Spinal cord (tissue), 10 donors: Measurements from ENCODE around the gene CCDC102A. TPM values are rescaled to one million over a fixed set of nuclear protein-coding genes. Genes with fewer than 3 reads are reported as not detected.
A peak's percentile ranks its signal among the peaks of the same experiment; 100 is the strongest.

Experiments used
- DNase-seq, 6 donors: peaks; one replicate each; pipeline versions ENCODE4 v3.0.0 to v3.0.0-alpha.2; 2013 to 2015; ENCODE audit warnings: low spot score in 6 of 6, low read depth in 4 of 6
- H3K27ac ChIP-seq: one replicate; pipeline ENCODE4 v1.5.1; 2013; ENCODE audit warnings: low read depth, low read length, control low read depth
- H3K27me3 ChIP-seq: one replicate; pipeline ENCODE4 v1.6.1; 2013; ENCODE audit warnings: low read length; ENCODE audit not compliant: control insufficient read depth, insufficient read depth
- H3K36me3 ChIP-seq: one replicate; pipeline ENCODE4 v1.6.1; 2013; ENCODE audit warnings: low read length; ENCODE audit not compliant: control insufficient read depth, insufficient read depth
- H3K4me1 ChIP-seq: one replicate; pipeline ENCODE4 v1.6.1; 2013; ENCODE audit warnings: low read length; ENCODE audit not compliant: control insufficient read depth, insufficient read depth
- H3K4me3 ChIP-seq: one replicate; pipeline ENCODE4 v1.5.1; 2013; ENCODE audit warnings: low read depth, low read length, control low read depth
- H3K9me3 ChIP-seq: one replicate; pipeline ENCODE4 v1.6.1; 2013; ENCODE audit warnings: low read length; ENCODE audit not compliant: control insufficient read depth, insufficient read depth
- WGBS: methylation state at CpG from one replicate; pipeline ENCODE4 v1.1.5; 2013; ENCODE audit warnings: missing lambda C conversion rate; ENCODE audit not compliant: insufficient coverage; 5-methylcytosine and 5-hydroxymethylcytosine counted together
- polyA plus RNA-seq, 2 donors: library from polyadenylated mRNA; unstranded; fragments of 120-200 nt; gene quantifications; one replicate each; pipeline ENCODE4 v1.2.1, GENCODE V29; 2013; ENCODE audit not compliant: insufficient read length in 2 of 2
- total RNA-seq, 2 donors: library from RNA; depleted of rRNA in 1 of 2; stranded (reverse); fragments of 120-200 nt in 1 of 2; fragments of >200 nt in 1 of 2; gene quantifications; one replicate each; pipeline versions ENCODE4 v1.2.3 to v1.2.4, GENCODE V29; 2013 to 2014
- donor health status: healthy.

The CCDC102A gene
- total and polyA plus RNA-seq, 4 donors: 4.4 to 17.7 (median 6.9) TPM

GRCh38 chr16:57526498-57526897, 9.9 kb downstream of the CCDC102A start:
- Histone ChIP-seq H3K27me3 (peaks cover 9% of the 10 kb centered on the region), H3K27ac (no peak overlapping the region), H3K4me3 (no peak overlapping the region), H3K9me3 (no peaks in the 10 kb centered on the region), H3K4me1 (peaks cover 16% of the 10 kb centered on the region), H3K36me3 (peaks cover 5% of the 10 kb centered on the region)
- 91% methylated on average over 4 of the region's 6 CpGs for WGBS
- no peak for DNase-seq

GRCh38 chr16:57525761-57526160, 10.6 kb downstream of the CCDC102A start:
- DNase-seq: no peak
- WGBS: 88% methylated on average over 18 of the region's 18 CpGs
- H3K4me1 ChIP-seq: peaks cover 12% of the 10 kb centered on the region

GRCh38 chr16:57522960-57523359, 13.4 kb downstream of the CCDC102A start:
- H3K9me3 ChIP-seq: no peaks in the 10 kb centered on the region
- 93% methylated on average over 5 of the region's 8 CpGs for WGBS
- no peaks in the 10 kb centered on the region for H3K4me1 ChIP-seq
- no peaks in the 10 kb centered on the region for H3K27me3 ChIP-seq
- DNase-seq: no peak
- peaks cover 17% of the 10 kb centered on the region for H3K36me3 ChIP-seq
- H3K27ac ChIP-seq: no peak overlapping the region
- H3K4me3 ChIP-seq: no peak overlapping the region

More at GRCh38 chr16:57525761-57526160, 10.6 kb downstream of the CCDC102A start:
- no peak overlapping the region for H3K4me3 ChIP-seq
- H3K27ac ChIP-seq: no peak overlapping the region
- H3K36me3 ChIP-seq: peaks cover 5% of the 10 kb centered on the region
- peaks cover 9% of the 10 kb centered on the region for H3K27me3 ChIP-seq
- H3K9me3 ChIP-seq: no peaks in the 10 kb centered on the region

- Histone ChIP-seq H3K4me1 (peaks cover 4% of the 10 kb centered on the region), H3K36me3 (peaks cover 27% of the 10 kb centered on the region), H3K4me3 (no peak overlapping the region), H3K27me3 (no peaks in the 10 kb centered on the region), H3K9me3 (no peaks in the 10 kb centered on the region), H3K27ac (no peak overlapping the region)
- 46% methylated on average over 10 of the region's 10 CpGs for WGBS
- peak in 5 of 6 donors; percentile 49 to 90 (median 62) for DNase-seq
Observed at GRCh38 chr16:57519796-57520360, 16.5 kb downstream of the CCDC102A start.

- Histone ChIP-seq H3K4me3 (no peak overlapping the region), H3K36me3 (peaks cover 31% of the 10 kb centered on the region), H3K27me3 (no peaks in the 10 kb centered on the region), H3K9me3 (no peaks in the 10 kb centered on the region), H3K4me1 (peaks cover 4% of the 10 kb centered on the region), H3K27ac (no peak overlapping the region)
- WGBS: 92% methylated on average over 6 of the region's 6 CpGs
- no peak for DNase-seq
Observed at GRCh38 chr16:57518922-57519321, 17.4 kb downstream of the CCDC102A start.

- Histone ChIP-seq H3K27ac (no peak overlapping the region), H3K36me3 (peaks cover 31% of the 10 kb centered on the region), H3K27me3 (no peaks in the 10 kb centered on the region), H3K9me3 (no peaks in the 10 kb centered on the region), H3K4me3 (no peak overlapping the region), H3K4me1 (peaks cover 6% of the 10 kb centered on the region)
- no peak for DNase-seq
- WGBS: 96% methylated on average over 13 of the region's 13 CpGs
Observed at GRCh38 chr16:57518520-57518919, 17.9 kb downstream of the CCDC102A start.

- no peak overlapping the region for H3K4me3 ChIP-seq
- 93% methylated on average over 29 of the region's 31 CpGs for WGBS
- H3K27ac ChIP-seq: no peak overlapping the region
- no peak for DNase-seq
- peaks cover 32% of the 10 kb centered on the region for H3K36me3 ChIP-seq
- H3K27me3 ChIP-seq: no peaks in the 10 kb centered on the region
- peaks cover 9% of the 10 kb centered on the region for H3K4me1 ChIP-seq
- H3K9me3 ChIP-seq: no peaks in the 10 kb centered on the region
Observed at GRCh38 chr16:57517397-57518367, 18.7 kb downstream of the CCDC102A start.

- Histone ChIP-seq H3K27ac (no peak overlapping the region), H3K4me1 (peaks cover 9% of the 10 kb centered on the region), H3K4me3 (no peak overlapping the region), H3K36me3 (peaks cover 38% of the 10 kb centered on the region), H3K9me3 (no peaks in the 10 kb centered on the region), H3K27me3 (no peaks in the 10 kb centered on the region)
- DNase-seq: no peak
- 91% methylated on average over 3 of the region's 3 CpGs for WGBS
Observed at GRCh38 chr16:57516773-57517172, 19.6 kb downstream of the CCDC102A start.

GRCh38 chr16:57516176-57516725, 20.1 kb downstream of the CCDC102A start:
- 88% methylated on average over 8 of the region's 10 CpGs for whole genome bisulfite sequencing
- Histone ChIP-seq H3K4me3 (no peak overlapping the region), H3K27ac (no peak overlapping the region), H3K4me1 (peaks cover 9% of the 10 kb centered on the region), H3K27me3 (no peaks in the 10 kb centered on the region), H3K36me3 (peaks cover 38% of the 10 kb centered on the region), H3K9me3 (no peaks in the 10 kb centered on the region)
- DNase-seq: no peak
